ENCODE data around the gene BMP5.

BMP5 gene

GRCh38 chr6:55713436-55713835 is 162.0 kb downstream of the BMP5 start:
- no peak for DNase-seq (ENCODE audit: low read depth in 2 of 2)

GRCh38 chr6:55708711-55709110 is 166.7 kb downstream of the BMP5 start:
- no peak for DNase-seq (ENCODE audit: low read depth in 2 of 2)

DNA sequence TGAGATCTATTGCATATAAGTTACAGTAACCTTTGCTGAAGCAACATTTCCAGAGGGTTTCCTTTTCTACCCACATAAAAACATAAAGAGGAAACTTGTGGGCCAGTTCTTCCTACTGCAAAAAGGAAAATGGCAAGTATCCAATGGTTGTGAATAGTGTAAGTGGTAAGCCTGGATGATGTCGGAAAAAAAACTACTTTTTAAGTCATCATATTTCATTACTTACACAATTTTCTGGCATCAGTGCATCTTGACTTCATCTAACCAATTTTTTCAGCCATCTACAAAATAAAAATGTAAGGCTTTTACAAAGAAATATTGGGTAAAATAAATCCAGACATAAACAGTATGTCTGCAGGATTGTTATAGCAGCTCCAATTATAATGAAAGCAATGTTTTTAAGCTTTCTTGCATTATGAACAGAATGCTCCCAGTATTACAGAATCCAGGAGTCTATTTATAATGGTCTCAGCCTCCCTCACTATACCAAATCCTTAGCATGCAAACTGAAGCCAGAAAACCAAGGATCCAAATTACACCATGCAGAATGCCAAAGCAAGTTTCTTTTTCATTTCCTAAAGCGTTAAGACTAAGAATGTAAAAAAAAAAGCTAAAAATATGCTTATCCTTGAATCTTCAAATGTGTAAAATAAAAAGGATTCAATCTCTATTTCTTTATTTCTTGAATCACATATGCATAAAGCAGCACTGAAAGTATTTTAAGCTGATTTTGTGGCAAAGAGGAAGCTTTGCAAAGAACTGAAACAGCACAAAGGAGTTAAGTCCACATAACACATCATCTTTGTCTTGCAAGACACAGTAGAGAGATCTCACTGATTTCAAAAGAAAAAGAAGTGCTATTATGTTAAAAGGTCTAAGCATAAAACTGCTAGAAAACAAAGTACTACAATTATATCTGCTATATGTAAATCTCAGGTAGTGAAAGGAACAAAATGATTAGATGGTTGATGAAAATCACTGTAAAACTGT is 169.6 kb downstream of the BMP5 start:
- no peak for DNase-seq (ENCODE audit: low read depth in 2 of 2)

- DNase-seq (ENCODE audit: low read depth in 2 of 2), result no peak
These were observed 171.0 kb downstream of the BMP5 start for GRCh38 chr6:55704421-55704820.
